ENCODE data around the gene GNAT3.

GNAT3 gene

GRCh38 chr7:80511964-80512363 lies at the start of gene GNAT3:
Gene GNAT3, minus strand, starts transcription at chr7:80512064. Its CDS starts 138 bp downstream, at chr7:80511926.
- DNase-seq (ENCODE audit: low read depth in 2 of 2): no peak

- no peak for DNase-seq (ENCODE audit: low read depth in 2 of 2)
Measured at GRCh38 chr7:80558116-80558515, 46.3 kb upstream of the GNAT3 start.

GRCh38 chr7:80552031-80552694 lies 40.3 kb upstream of the GNAT3 start:
- DNase-seq (ENCODE audit: low read depth in 2 of 2): no peak

GRCh38 chr7:80550005-80550404 lies 38.1 kb upstream of the GNAT3 start:
- no peak for DNase-seq (ENCODE audit: low read depth in 2 of 2)

GRCh38 chr7:80548840-80549530 lies 37.1 kb upstream of the GNAT3 start:
- DNase-seq (ENCODE audit: low read depth in 2 of 2): no peak

GRCh38 chr7:80542398-80542797 lies 30.5 kb upstream of the GNAT3 start:
- no peak for DNase-seq (ENCODE audit: low read depth in 2 of 2)

GRCh38 chr7:80540836-80541235 lies 29.0 kb upstream of the GNAT3 start:
- no peak for DNase-seq (ENCODE audit: low read depth in 2 of 2)

GRCh38 chr7:80537091-80537490 lies 25.2 kb upstream of the GNAT3 start:
- no peak for DNase-seq (ENCODE audit: low read depth in 2 of 2)

GRCh38 chr7:80536426-80536825 lies 24.6 kb upstream of the GNAT3 start:
- no peak for DNase-seq (ENCODE audit: low read depth in 2 of 2)

- DNase-seq (ENCODE audit: low read depth in 2 of 2): no peak
Measured at GRCh38 chr7:80533287-80533686, 21.4 kb upstream of the GNAT3 start.

GRCh38 chr7:80532153-80532552 lies 20.3 kb upstream of the GNAT3 start:
- no peak for DNase-seq (ENCODE audit: low read depth in 2 of 2)

GRCh38 chr7:80530136-80530535 lies 18.3 kb upstream of the GNAT3 start:
- no peak for DNase-seq (ENCODE audit: low read depth in 2 of 2)

- no peak for DNase-seq (ENCODE audit: low read depth in 2 of 2)
Measured at GRCh38 chr7:80529362-80529761, 17.5 kb upstream of the GNAT3 start.

- DNase-seq (ENCODE audit: low read depth in 2 of 2): no peak
Measured at GRCh38 chr7:80528689-80529088, 16.8 kb upstream of the GNAT3 start.

- DNase-seq (ENCODE audit: low read depth in 2 of 2): no peak
Measured at GRCh38 chr7:80526472-80526871, 14.6 kb upstream of the GNAT3 start.

- DNase-seq (ENCODE audit: low read depth in 2 of 2): no peak
Measured at GRCh38 chr7:80524693-80525092, 12.8 kb upstream of the GNAT3 start.

GRCh38 chr7:80521809-80522208 lies 9.9 kb upstream of the GNAT3 start:
- no peak for DNase-seq (ENCODE audit: low read depth in 2 of 2)

- DNase-seq (ENCODE audit: low read depth in 2 of 2): no peak
Measured at GRCh38 chr7:80520199-80520598, 8.3 kb upstream of the GNAT3 start.

GRCh38 chr7:80517282-80517747 lies 5.5 kb upstream of the GNAT3 start:
- DNase-seq (ENCODE audit: low read depth in 2 of 2): no peak

- no peak for DNase-seq (ENCODE audit: low read depth in 2 of 2)
Measured at GRCh38 chr7:80515298-80515697, 3.4 kb upstream of the GNAT3 start.

- DNase-seq (ENCODE audit: low read depth in 2 of 2): no peak
Measured at GRCh38 chr7:80510021-80510420, 1.8 kb downstream of the GNAT3 start.

GRCh38 chr7:80508440-80508839 lies 3.4 kb downstream of the GNAT3 start:
- no peak for DNase-seq (ENCODE audit: low read depth in 2 of 2)

- DNase-seq (ENCODE audit: low read depth in 2 of 2): no peak
Measured at GRCh38 chr7:80505900-80506500, 5.9 kb downstream of the GNAT3 start.
